ENCODE measurements around the gene UNC93A.

DNA sequence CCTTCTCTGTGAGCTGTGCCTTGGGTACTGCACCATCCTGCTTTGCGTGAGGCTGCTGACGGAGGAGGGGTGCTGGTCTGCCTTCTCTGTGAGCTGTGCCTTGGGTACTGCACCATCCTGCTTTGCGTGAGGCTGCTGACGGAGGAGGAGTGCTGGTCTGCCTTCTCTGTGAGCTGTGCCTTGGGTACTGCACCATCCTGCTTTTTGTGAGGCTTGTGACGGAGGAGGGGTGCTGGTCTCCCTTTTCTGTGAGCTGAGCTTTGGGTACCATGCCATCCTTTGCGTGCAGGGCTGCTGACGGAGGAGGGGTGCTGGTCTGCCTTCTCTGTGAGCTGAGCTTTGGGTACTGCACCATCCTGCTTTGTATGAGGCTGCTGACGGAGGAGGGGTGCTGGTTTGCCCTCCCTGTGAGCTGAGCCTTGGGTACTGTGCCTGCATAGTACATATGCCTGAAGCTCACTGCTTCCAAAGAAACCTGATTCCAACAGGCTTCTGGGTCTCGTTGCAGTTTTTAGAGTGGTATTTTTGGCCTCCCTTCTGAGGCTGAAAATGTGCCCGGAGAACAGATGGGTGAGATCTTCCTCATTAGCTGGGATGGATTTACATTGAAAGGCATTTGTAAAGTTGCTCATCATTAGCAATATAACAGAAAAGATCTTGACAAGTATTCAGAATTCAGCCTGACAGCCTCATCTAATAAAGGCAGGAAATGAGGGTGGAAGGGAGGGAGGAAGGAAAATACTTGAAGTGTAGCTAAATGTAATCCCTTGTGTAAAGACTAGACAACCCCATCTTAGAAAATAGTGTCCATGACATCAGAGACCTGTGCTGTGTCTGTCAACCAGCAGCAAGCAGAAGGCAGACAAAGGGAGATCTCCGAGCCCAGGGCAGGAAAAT lies 46.8 kb upstream of the UNC93A start:
- TF ChIP-seq, protein P1, sequence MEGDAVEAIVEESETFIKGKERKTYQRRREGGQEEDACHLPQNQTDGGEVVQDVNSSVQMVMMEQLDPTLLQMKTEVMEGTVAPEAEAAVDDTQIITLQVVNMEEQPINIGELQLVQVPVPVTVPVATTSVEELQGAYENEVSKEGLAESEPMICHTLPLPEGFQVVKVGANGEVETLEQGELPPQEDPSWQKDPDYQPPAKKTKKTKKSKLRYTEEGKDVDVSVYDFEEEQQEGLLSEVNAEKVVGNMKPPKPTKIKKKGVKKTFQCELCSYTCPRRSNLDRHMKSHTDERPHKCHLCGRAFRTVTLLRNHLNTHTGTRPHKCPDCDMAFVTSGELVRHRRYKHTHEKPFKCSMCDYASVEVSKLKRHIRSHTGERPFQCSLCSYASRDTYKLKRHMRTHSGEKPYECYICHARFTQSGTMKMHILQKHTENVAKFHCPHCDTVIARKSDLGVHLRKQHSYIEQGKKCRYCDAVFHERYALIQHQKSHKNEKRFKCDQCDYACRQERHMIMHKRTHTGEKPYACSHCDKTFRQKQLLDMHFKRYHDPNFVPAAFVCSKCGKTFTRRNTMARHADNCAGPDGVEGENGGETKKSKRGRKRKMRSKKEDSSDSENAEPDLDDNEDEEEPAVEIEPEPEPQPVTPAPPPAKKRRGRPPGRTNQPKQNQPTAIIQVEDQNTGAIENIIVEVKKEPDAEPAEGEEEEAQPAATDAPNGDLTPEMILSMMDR (conservative IDR thresholded peaks at IDR 0.05; ENCODE audit: low read length), result no peak
- TF ChIP-seq EZH2phosphoT487 (IDR thresholded peaks at IDR 0.05; ENCODE audit: borderline replicate concordance, low read depth, low read length), result no peak
